Activated gamma-delta T cell treated with Interleukin-2 at 50 U/mL for 16 hours (primary cell): ENCODE measurements around the gene RAB14.
"Not testable (repeated sequence)": the region's sequence is repeated elsewhere in the genome, so short reads cannot be mapped to it uniquely, and the experiment has no call there.

ENCODE experiments used
- DNase-seq: peaks from one replicate; pipeline ENCODE4 v3.0.0-alpha.2; 2020

Gene RAB14

GRCh38 chr9:121153642-121154041 lies 48.0 kb downstream of the RAB14 start:
- DNase-seq, result no peak

DNA sequence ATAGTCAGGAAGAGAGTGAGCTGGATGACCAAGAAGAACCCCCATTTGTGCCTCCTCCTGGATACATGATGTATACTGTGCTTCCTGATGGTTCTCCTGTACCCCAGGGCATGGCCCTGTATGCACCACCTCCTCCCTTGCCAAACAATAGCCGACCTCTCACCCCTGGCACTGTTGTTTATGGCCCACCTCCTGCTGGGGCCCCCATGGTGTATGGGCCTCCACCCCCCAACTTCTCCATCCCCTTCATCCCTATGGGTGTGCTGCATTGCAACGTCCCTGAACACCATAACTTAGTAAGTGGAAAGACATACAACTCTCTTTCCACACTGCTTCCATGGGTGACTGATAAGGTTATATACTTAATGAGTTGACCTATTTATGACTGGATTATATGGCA lies 51.5 kb downstream of the RAB14 start:
- no peak for DNase-seq

DNA sequence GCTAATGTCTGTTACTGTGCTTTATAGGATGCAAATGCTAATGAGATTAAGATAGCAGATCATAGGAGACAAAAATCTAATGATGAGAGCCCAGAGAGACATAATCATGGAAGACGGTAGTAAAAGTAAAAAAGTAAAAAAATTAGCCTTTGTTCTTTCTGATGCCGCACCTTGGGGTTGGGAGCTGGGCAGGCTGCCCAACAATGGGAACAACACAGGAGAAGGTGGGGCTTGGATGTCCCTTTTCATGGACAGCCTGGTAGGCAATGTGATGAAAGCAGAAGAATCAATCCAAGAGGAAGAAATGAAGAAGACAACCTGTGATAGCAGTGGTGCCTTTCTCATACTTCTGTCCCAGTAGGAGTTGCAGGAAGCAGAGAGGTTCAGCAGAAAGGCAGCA lies 57.2 kb downstream of the RAB14 start:
- DNase-seq, result no peak

DNA sequence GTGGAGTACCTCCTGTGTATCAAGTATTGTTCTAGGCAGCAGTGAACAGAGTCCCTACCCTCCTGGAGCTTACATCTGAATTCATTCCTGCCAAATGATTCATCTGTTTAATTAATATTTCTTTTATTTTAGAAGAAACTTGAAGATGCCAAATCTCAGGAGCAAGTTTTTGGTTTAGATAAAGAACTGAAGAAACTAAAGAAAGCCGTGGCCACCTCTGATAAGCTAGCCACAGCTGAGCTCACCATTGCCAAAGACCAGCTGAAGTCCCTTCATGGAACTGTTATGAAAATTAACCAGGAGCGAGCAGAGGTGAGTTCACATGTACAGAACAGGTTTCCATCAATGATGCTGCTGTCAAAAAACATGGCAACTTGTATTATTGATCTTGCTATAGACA lies 57.9 kb downstream of the RAB14 start:
- DNase-seq, result no peak

GRCh38 chr9:121141706-121142105 lies 60.0 kb downstream of the RAB14 start:
- no peak for DNase-seq

- DNase-seq, result no peak
Measured at GRCh38 chr9:121141306-121141705, 60.4 kb downstream of the RAB14 start.

DNA sequence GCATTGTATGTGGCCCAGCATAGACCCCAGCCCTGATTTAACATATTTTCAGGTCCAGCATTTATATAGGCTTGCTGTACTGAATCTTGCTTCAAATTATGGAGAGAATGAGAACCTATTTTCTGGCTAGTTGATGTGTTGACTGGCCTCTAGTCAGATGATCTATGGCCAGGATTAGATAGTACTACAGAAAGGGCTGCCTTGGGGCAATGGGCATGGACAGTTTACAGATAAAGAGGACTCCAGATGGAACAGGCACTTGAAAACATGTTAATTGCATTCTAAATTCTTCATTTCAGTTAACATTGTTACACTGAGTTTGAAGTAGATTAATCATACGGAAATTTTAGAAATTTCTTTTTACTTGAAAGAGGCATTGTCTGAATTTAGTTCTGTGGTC lies 61.5 kb downstream of the RAB14 start:
- no peak for DNase-seq

GRCh38 chr9:121138973-121139372 lies 62.7 kb downstream of the RAB14 start:
- no peak for DNase-seq

DNA sequence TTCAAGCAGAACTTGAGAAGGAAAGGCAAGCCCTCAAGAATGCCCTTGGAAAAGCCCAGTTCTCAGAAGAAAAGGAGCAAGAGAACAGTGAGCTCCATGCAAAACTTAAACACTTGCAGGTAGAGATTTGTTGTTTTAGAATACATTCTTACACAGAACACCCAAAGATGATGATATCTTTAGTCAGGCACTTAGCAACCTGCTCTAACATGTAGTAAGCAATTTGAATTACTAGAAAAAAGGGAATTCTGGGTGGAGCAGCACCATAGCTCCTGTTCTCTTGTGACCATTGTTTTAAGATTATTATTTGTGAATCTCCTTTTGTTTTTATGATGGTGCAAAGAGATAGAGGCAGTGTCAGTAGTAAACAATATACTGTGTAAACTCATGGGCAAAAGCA lies 63.1 kb downstream of the RAB14 start:
- DNase-seq, result no peak

DNA sequence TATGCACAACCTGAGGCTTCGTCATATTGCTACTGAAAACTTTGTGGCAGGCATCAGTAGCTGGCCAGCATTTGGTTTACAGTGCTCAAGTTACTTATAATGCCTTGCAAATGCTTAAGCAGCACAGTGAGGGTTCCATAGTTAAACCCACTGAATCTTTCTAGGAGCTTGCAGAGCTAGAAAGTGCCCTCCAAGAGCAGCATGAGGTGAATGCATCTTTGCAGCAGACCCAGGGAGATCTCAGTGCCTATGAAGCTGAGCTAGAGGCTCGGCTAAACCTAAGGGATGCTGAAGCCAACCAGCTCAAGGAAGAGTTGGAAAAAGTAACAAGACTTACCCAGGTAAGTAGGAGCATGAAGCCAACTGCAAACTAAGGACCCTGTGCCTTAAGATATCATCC lies 66.0 kb downstream of the RAB14 start:
- DNase-seq, result no peak

DNA sequence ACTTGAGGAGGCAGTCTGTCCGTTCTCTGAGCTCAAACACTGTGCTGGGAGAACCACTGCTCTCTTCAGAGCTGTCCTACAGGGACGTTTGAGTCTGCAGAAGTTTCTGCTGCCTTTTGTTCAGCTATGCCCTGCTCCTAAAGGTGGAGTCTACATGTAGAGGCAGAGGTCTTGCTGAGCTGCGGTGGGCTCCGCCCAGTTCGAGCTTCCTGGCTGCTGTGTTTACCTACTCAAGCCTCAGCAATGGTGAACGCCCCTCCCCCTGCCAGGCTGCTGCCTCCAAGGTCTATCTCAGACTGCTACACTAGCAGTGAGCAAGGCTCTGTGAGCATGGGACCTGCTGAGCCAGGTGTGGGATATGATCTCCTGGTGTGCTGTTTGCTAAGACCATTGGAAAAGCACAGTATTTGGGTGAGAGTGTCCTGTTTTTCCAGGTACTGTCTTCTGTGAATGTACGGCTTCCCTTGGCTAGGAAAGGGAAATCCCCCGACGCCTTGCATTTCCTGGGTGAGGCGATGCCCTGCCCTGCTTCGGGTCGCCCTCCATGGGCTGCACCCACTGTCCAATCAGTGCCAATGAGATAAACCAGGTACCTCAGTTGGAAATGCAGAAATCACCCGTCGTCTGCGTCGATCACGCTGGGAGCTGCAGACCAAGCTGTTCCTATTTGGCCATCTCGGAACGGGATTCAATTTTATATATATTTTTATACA lies 68.4 kb downstream of the RAB14 start:
- peak; percentile 85 for DNase-seq

DNA sequence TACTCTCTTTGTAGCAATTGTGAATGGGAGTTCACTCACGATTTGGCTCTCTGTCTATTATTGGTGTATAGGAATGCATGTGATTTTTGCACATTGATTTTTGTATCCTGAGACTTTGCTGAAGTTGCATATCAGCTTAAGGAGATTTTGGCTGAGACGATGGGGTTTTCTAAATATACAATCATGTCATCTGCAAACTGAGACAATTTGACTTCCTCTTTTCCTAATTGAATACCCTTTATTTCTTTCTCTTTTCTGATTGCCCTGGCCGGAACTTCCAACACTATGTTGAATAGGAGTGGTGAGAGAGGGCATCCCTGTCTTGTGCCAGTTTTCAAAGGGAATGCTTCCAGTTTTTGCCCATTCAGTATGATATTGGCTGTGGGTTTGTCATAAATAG lies 72.3 kb downstream of the RAB14 start:
- not testable (repeated sequence) for DNase-seq
